K562 (cell line): ENCODE measurements around the gene CLCF1. TPM values are rescaled to one million over a fixed set of nuclear protein-coding genes. Genes with fewer than 3 reads are reported as not detected.

ENCODE experiments used
- ARNT ChIP-seq, 2 experiments: fragments of 450-650 bp; IDR thresholded peaks; 2 replicates each; pipeline ENCODE4 v1.6.1; 2016; ENCODE audit warnings: mild to moderate bottlenecking in 1 of 2
- CTCF ChIP-seq, 3 experiments: IDR thresholded peaks in 2 of 3; conservative IDR thresholded peaks in 1 of 3; 2 replicates each; pipeline ENCODE4 v1.5.1; 2011 to 2012; ENCODE audit warnings: low read length in 3 of 3, mild to moderate bottlenecking in 3 of 3, control low read depth in 2 of 3, improper control_type of control experiment in 1 of 3, inconsistent platforms in 1 of 3, low read depth in 1 of 3, mixed read lengths in 1 of 3, moderate library complexity in 1 of 3; ENCODE audit not compliant: insufficient read depth in 2 of 3
- EHMT2 ChIP-seq: fragments of 450-650 bp; IDR thresholded peaks from 2 replicates; pipeline ENCODE4 v1.6.1; 2018; ENCODE audit warnings: antibody characterized with exemption
- ELK1 ChIP-seq: sonication (generic); formaldehyde crosslinking; IDR thresholded peaks from 2 replicates; pipeline ENCODE4 v1.8.1; 2022; ENCODE audit warnings: missing genetic modification reagents
- FUS ChIP-seq: fragments of 200-400 bp; formaldehyde crosslinking; optimal IDR thresholded peaks from 2 replicates; pipeline ENCODE3; 2017; ENCODE audit warnings: low read depth, low read length
- KDM1A ChIP-seq, 2 experiments: fragments of 450-650 bp; IDR thresholded peaks; 2 replicates each; pipeline ENCODE4 v1.6.1; 2016; ENCODE audit warnings: mild to moderate bottlenecking in 2 of 2
- NFATC3 ChIP-seq: fragments of 450-650 bp; IDR thresholded peaks from 2 replicates; pipeline ENCODE4 v1.6.1; 2017; ENCODE audit warnings: mild to moderate bottlenecking
- NFRKB ChIP-seq: fragments of 450-650 bp; IDR thresholded peaks from 2 replicates; pipeline ENCODE4 v1.6.1; 2016; ENCODE audit warnings: low read depth
- POU5F1 ChIP-seq: fragments of 150-350 bp; IDR thresholded peaks from 2 replicates; pipeline ENCODE4 v1.6.1; 2014; ENCODE audit warnings: borderline replicate concordance, low read length, low read depth, mild to moderate bottlenecking; ENCODE audit not compliant: partially characterized antibody
- SFPQ ChIP-seq: fragments of 200-400 bp; formaldehyde crosslinking; IDR thresholded peaks from 2 replicates; pipeline ENCODE4 v1.6.1; 2017; ENCODE audit warnings: mild to moderate bottlenecking, low read depth, low read length, moderate library complexity
- SMAD1 ChIP-seq: fragments of 150-350 bp; IDR thresholded peaks from 2 replicates; pipeline ENCODE4 v1.6.1; 2014; ENCODE audit warnings: low read length, low read depth; ENCODE audit not compliant: partially characterized antibody
- TOE1 ChIP-seq, 2 experiments: fragments of 450-650 bp in 1 of 2; sonication (generic) in 1 of 2; formaldehyde crosslinking in 1 of 2; IDR thresholded peaks; 2 replicates each; pipeline versions ENCODE4 v1.7.1 to v1.8.0; 2016 to 2022; ENCODE audit warnings: borderline replicate concordance in 2 of 2, mild to moderate bottlenecking in 2 of 2, antibody characterized with exemption in 1 of 2, inconsistent platforms in 1 of 2, low read depth in 1 of 2, missing genetic modification reagents in 1 of 2, moderate library complexity in 1 of 2
- TRIM28 ChIP-seq: fragments of 450-650 bp; IDR thresholded peaks from 2 replicates; pipeline ENCODE4 v1.6.1; 2017
- USF2 ChIP-seq: sonication (generic); formaldehyde crosslinking; IDR thresholded peaks from 2 replicates; pipeline ENCODE4 v1.5.0; 2020; ENCODE audit warnings: missing genetic modification reagents
- ZC3H4 ChIP-seq: sonication (generic); formaldehyde crosslinking; IDR thresholded peaks from 2 replicates; pipeline ENCODE4 v1.9.0; 2021; ENCODE audit warnings: missing genetic modification reagents, borderline replicate concordance
- ZKSCAN1 ChIP-seq: fragments of 150-350 bp; IDR thresholded peaks from 2 replicates; pipeline ENCODE4 v1.6.1; 2016; ENCODE audit warnings: low read depth, low read length
- ZNF668 ChIP-seq: fragments of 250-450 bp; sonication (Bioruptor Pico); IDR thresholded peaks from 2 replicates; pipeline ENCODE4 v1.8.0; 2022; ENCODE audit warnings: mild to moderate bottlenecking, inconsistent platforms
- ZNF77 ChIP-seq: fragments of 250-450 bp; sonication (Bioruptor Pico); IDR thresholded peaks from 2 replicates; pipeline ENCODE4 v1.5.0; 2020
- polyA plus RNA-seq, 8 experiments: library from polyadenylated mRNA; depleted of rRNA in 4 of 8; stranded (reverse) in 5 of 8; unstranded in 3 of 8; fragments of >200 nt; fragmentation: Nextera tagmentation in 2 of 8; fragmentation: Illumina TruSeq in 1 of 8; extraction: Ambion mirVana in 2 of 8; extraction: Trizol in 1 of 8; gene quantifications; 2 replicates each; pipeline versions ENCODE4 v1.2.1 to v1.2.3, GENCODE V29; 2011 to 2014; ENCODE audit warnings: inconsistent platforms in 1 of 8, missing spikeins in 1 of 8
- total RNA-seq, 7 experiments: library from RNA; depleted of rRNA in 6 of 7; stranded (reverse); fragments of >200 nt in 6 of 7; fragmentation: Illumina TruSeq in 2 of 7; extraction: Trizol in 2 of 7; gene quantifications; 2 replicates each; pipeline versions ENCODE4 v1.2.1 to v1.2.3, GENCODE V29; 2011 to 2021; ENCODE audit warnings: low replicate concordance in 1 of 7

Gene CLCF1
- total and polyA plus RNA-seq, 9 of the 15 experiments (the other 6 are each of a cell fraction or from before 2014, with no cell fraction given), result 0.49 to 5.8 (median 3.0) TPM

GRCh38 chr11:67354075-67355022 lies 19.0 kb downstream of the CLCF1 start (continued):
- TF ChIP-seq CTCF (IDR thresholded peaks at IDR 0.05 in 2 of 3, conservative IDR thresholded peaks at IDR 0.05 in 1 of 3; ENCODE audit: insufficient read depth in 2 of 3, low read depth in 1 of 3, low read length in 3 of 3) (0 out of 6 replicates have a peak, but pooled peaks of 2 of the 3 experiments have one; percentile 13 to 18), EHMT2 (no peak), USF2 (CRISPR knock-in tag) (no peak), POU5F1 (no peak), ZNF668 (CRISPR knock-in tag) (no peak), ELK1 (CRISPR knock-in tag) (no peak), NFRKB (0 out of 2 replicates have a peak, but pooled peaks have one; percentile 52), NFATC3 (no peak), KDM1A (IDR thresholded peaks at IDR 0.05) (peak; percentile 44 to 71; a peak in 3 of 4 replicates), FUS (no peak), ZNF77 (CRISPR knock-in tag) (no peak), ZKSCAN1 (no peak), TRIM28 (no peak), SMAD1 (no peak), TOE1 (IDR thresholded peaks at IDR 0.05; ENCODE audit: borderline replicate concordance) (no peak), TOE1 (CRISPR knock-in tag; IDR thresholded peaks at IDR 0.05; ENCODE audit: borderline replicate concordance, low read depth) (no peak), ZC3H4 (no peak), SFPQ (no peak), ARNT (IDR thresholded peaks at IDR 0.05) (peak in 1 of 2 experiments; percentile 61; a peak in 1 of 4 replicates)
